Ecto neural progenitor cell (in vitro differentiated cells): ENCODE data around the gene LGALS9C.
A peak's percentile ranks its signal among the peaks of the same experiment; 100 is the strongest.
"Not testable (repeated sequence)": the region's sequence is repeated elsewhere in the genome, so short reads cannot be mapped to it uniquely, and the experiment has no call there.

ENCODE experiments used
- DNase-seq: peaks from one replicate; pipeline ENCODE4 v3.0.0-alpha.2; 2018; ENCODE audit warnings: low spot score

Gene LGALS9C

DNA sequence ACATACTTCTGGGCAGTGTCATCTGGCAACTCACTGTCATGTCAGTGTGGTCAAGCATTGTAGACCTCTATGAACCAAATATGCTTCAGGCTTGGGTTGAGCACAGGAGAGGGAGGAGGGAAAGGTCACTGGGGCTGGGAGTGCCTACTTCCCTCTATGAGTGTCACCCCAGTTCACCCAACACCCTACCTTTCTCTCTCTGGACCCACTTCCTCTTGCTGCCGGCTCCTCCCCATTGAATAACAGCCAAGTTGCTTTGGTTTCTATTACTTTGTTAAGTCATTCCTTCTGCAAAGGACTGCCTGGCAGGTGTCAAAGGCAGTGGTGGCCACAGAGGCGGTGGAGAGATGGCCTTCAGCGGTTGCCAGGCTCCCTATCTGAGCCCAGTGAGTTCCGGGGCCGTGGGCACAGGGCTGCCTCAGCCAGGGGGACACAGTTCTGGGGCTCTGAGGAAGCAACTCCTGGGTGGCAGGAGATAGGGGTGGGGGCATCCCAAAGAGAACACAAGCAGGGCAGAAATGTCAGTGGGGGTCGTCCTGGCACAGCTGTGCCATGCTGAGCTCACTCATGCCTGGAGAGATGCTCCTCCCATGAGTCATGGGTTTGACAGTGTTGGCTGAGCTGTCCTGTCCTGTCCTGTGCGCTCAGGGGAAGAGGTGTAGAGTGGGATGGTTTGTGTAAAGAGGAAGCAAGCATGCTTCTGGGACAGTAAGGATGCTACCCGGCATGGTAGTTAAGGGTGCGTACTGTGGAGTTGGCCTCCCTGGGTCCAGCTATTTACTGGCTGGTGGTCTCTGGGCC lies at the start of gene LGALS9C:
Gene LGALS9C (plus strand): TSS at position 282 of the 801 bp plus-strand sequence. CDS start 66 bp downstream, at position 348.
- DNase-seq: not testable (repeated sequence)

DNA sequence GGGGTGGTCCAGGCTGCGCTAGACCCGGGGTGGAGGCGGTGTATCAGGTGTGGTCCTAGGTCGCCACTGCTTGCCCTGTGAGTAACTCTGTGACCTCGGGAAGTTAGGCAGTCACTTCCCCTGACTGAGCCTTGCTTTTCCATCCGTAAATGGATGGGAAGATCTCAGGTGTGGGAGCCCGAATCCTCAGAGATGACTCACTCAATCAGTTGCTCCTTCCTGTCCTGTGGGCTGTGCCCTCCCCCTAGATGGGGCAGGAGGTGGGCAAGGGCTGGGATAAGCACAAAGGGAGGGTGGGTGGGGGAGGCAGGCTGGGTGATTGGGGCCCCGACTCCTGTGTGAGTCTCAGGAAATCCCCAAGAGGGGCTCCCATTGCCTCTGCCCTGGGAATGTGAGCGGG lies 44.4 kb upstream of the LGALS9C start:
- DNase-seq: not testable (repeated sequence)

DNA sequence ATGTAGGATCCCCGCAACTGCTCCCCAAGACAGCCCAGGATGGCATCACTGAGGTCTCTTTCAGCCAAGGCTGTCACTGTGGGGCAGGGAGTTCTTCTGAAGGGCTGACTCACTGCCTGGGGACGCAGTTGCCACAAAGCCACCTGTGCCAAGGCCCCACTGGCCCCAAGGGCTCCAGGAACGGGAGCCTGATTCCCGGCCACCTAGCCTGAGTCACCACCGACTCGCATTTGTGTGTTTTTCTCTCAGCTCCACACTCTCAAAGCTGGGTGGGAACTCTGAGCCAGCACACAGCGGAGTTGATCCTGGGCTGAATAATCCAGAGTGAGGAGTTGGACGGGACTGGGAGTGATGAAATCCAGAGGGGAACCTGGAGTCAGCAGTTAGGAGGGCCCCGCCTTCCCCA lies 37.1 kb upstream of the LGALS9C start:
- not testable (repeated sequence) for DNase-seq

DNA sequence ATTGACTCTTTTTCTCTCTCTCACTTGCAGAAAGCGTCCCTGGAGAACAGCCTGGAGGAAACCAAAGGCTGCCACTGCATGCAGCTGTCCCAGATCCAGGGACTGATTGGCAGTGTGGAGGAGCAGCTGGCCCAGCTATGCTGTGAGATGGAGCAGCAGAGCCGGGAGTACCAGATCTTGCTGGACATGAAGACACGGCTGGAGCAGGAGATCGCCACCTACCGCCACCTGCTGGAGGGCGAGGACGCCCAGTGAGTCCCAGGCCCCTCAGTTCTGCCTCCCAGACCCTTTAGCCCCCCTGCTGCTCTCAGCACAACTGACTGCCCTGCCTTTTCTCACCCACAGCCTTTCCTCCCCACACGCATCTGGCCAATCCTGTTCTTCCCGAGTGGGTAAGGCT lies 34.5 kb upstream of the LGALS9C start:
- DNase-seq: not testable (repeated sequence)

DNA sequence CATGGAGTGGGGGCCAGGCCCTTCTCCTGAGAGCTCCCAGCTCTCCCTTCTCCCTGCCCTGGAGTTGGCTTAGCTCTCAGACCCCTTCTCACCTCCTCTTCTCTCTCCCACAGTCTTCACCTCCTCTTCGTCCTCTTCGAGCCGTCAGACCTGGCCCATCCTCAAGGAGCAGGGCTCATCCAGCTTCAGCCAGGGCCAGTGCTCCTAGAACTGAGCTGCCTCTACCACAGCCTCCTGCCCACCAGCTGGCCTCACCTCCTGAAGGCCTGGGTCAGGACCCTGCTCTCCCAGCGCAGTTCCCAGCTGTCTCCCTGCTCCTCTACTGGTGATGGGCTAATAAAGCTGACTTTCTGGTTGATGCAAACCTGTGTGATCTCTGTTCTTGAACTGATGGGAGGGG lies 34.1 kb upstream of the LGALS9C start:
- DNase-seq: not testable (repeated sequence)

DNA sequence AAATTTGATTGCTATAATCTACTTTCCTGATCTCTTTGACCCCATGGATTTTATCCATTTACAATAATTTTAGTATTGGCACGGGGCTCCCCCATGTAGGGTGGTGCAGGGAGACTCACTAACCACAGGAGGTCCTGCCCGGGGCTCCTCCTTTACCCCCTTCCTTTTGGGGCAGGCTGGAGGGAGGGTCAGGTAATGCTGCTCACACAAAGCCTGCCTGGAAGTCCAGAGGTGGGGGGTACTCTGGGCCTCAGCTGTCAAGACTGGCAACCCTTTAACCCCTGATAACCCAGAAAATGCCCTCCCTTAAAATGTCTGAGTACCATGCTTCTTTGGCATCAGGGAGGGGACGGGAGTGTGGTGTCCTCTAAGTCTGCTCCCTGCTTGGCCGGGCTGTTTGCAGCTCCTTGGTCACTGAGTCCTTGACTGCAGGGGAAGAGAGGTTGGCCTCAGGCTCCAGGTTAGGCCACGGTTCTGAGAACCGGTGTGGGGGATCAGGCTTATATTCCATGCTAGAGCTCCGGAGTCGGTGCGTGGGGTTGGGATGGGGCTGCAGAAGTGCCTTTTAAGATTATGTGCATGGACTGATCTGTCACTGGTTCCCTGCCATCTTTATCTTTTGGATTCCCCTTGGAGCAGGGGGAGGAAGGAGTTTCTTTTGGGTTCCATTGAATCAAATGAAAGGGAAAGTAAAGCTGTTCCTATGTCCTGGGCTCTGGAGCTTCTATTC lies 28.9 kb upstream of the LGALS9C start:
- DNase-seq: peak; percentile 37

DNA sequence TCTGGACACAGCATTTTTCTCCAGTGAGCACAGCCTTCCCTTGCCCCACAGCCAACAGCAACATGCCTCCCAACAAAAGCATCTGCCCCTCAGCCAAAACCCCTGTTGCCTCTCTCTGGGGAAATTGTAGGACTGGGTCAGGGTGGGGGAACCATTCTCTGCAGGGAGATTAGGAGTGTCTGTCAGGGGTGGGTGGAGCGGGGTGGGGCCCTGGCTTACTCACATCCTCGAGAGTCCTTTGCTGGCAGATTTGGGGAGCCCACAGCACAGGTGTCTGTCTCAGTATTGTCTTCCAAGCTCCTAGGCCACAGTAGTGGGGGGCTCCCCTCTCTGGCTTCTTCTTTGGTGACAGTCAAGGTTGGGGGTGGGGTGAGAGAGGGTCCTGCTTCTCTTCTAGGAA lies 28.3 kb upstream of the LGALS9C start:
- not testable (repeated sequence) for DNase-seq

DNA sequence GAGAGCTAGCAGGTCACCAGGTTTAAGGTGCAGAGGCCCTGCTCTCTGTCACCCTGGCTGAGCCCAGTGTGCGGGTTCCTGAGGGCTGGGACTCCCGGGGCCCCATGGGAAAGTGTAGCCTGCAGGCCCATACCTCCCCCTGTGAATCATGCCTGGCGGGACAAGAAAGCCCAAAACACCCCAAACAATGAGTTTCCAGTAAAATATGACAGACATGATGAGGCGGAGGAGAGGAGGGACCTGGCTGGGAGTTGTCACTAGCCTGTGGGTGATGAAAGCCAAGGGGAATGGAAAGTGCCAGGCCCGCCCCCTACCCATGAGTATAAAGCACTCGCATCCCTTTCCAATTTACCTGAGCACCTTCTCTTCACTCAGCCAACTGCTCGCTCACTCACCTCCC lies 26.8 kb upstream of the LGALS9C start:
- not testable (repeated sequence) for DNase-seq

DNA sequence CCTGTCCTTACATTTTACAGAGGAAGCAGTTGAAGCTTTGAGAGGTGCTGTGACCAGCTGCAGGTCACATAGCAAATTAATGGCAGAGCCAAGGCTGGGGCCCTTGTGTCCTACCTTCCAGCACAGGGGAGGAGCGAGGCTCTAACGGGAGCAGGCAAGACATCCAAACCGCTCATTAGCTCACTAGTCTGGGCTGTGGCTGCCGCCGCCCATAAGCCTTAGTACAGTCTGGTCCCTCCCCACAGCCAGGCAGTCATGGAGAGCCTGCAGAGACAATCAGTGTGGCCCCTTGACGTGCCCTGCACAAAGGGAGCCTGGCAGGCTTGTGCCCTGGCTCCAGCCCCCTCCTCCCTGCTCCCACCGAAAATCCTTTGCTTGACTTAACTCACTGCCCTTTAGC lies 25.6 kb upstream of the LGALS9C start:
- DNase-seq: not testable (repeated sequence)

DNA sequence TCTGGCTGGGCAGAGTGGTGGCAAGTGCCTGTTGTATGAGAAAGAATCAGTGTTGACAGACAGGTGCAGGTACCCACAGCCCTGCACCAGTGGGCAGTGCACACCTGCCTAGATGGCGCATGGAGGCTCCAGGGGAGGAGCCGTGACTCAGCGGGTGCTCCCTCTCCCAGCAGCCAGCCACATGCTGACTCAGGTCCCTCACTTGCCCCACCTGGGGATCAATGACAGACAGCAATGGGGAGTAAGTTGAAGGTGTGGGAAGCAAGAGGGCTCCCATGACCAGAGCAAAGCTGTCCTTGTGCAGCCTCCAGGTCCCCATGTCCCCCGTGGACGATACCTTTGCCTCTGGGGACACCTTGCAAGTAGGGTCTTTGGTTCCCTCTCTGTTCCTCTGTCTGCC lies 24.6 kb upstream of the LGALS9C start:
- not testable (repeated sequence) for DNase-seq

DNA sequence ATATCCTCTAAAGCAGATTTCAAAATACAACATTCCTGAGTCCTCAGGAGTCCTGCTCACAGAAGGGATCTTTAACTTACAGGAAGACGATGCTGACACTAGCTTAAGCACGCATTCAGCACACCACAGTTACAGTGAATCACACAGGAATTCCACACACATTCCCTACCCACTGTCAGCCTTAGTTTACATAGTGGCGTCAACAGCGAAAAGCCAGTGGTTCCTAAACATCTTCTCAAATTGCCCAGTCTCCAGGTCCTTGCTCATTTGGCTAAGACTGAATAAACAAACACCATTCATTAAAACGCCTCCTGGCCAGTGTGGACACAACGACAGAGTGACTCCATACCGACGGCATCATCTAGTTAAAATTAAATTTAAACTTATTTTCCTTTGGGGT lies 17.6 kb upstream of the LGALS9C start:
- DNase-seq: not testable (repeated sequence)

DNA sequence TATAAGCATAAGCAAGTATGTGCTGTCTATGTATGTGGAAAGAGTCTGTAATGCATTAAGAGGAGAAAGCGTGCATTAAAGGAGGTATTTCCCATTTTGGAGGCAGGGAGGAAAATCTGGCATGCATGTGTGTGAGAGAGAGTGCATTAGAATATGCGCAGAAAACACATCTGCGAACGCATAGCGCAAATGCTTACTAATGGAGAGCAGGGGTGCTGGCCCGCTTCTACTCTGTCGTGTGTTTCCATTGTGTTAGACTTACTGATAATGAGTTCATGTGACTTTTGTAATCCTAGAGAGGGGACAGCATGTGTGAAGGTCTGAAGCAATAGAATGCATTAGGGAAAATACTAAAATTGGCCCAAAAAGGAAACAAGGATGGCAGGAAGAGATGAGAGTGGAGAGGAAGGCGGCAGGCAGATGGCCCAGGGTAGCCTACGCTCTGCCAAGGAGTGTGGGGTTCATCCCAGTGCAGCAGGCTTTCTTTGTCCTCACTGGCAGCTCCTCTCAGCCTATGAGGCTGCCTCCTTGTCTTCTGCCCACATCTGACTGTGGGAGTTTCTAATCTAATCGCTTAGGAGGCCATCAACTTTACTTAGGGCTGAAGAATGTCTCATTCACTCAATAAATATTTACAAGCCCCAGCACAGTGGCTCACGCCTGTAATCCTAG lies 12.6 kb upstream of the LGALS9C start:
- not testable (repeated sequence) for DNase-seq

DNA sequence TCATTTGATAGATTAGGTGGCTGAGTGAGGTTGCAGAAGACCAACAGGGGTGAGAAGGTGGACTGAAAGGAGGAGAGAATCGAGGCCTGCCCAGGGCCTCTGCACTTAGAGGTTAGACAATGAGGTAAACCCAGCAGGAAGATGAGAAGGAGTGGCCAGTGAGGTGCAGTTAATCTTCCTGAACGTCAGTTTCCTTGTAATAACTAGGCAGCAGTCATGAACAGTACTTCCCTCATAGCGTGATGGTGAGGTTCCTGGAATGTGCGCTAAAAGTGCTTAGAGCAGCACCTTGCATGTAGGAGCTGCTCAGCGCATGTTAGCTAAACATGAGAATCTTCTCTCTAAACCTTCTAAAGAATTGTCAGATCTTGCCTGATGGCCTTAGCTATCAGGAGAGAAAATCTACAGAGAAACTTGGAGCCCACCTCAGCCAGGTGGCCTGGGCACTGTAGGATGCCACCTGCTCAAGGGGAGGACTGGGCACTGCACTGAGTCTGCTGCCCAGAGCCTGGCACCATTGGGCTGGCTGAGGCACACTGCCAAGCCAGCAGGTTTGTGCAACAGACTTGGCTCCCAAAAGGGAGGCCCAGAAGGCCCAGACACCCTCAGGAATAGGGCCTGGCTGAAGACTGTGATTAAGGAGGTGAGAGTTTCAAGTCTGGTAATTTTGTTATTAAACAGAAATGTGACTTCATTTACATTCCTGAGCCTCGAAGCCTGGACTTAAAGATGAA lies 10.2 kb upstream of the LGALS9C start:
- not testable (repeated sequence) for DNase-seq

DNA sequence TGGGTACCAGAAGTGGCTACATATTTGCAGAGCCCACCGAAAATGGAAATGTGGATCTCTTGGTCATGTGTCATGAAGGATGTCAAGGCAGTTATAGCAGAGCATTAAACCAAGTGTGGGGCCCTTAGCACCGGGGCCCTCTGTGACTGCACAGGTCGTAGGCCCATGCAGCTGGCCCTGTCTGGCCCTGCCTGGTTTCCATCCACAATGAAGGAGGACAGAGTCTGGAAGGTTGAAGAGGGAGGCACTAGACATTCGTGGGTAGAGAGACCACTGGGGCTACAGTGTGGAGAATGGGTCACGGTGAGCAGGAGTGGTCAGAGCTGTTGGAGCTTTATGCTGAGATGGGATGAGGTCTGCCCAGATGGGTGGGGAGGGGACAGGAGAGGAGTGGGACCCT lies 9.6 kb upstream of the LGALS9C start:
- DNase-seq: not testable (repeated sequence)

DNA sequence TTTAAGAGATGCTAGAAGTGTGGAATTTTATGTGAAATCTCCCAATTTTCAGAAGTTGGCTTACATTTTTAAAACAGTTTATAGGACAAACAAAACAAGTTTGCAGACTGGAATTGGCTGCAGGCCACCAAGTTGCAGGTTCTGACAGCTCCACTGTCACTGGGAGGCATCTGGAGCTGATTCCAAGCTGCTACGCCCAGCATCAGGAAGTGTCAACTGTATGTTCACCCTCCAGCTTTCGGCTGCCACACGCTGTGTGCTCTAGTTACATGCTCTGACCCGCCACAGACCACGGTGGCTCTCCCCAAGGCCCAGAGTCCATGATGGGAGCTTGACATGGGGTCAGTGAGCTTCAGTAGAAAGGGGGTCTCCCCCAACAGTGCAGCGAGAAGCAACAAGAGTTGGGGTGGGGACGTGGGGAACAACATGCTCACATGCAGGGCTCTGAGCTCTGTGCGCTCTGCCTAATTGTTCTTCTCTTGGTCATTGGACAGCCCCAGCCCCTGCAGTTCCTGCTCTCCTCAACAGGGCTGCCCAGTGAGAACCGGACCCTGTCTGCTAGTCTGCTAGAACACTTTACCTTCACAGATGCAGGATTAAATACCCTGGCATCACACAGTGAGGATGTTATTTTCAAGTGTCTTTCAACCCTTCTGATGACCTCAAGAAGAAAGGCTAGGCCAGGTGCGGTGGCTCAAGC lies 8.0 kb upstream of the LGALS9C start:
- DNase-seq: not testable (repeated sequence)

DNA sequence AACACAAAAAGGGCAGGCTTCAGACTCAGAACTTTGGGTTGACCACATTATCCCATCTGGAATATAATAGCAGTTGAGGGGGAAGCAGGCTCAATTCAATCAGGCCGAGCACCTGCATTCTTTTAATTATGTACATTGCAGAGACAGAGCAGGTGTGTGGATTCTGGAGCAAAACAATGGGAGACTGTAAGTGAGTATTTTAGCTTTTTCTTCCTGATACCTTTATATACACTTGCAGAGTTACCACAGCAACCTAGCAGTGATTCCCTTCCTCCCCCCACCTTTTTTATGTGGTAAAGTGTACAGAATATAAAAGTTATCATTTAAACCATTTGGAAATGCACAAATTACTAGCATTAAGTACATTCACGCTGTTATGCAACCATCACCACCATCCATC lies 6.8 kb upstream of the LGALS9C start:
- DNase-seq: not testable (repeated sequence)

DNA sequence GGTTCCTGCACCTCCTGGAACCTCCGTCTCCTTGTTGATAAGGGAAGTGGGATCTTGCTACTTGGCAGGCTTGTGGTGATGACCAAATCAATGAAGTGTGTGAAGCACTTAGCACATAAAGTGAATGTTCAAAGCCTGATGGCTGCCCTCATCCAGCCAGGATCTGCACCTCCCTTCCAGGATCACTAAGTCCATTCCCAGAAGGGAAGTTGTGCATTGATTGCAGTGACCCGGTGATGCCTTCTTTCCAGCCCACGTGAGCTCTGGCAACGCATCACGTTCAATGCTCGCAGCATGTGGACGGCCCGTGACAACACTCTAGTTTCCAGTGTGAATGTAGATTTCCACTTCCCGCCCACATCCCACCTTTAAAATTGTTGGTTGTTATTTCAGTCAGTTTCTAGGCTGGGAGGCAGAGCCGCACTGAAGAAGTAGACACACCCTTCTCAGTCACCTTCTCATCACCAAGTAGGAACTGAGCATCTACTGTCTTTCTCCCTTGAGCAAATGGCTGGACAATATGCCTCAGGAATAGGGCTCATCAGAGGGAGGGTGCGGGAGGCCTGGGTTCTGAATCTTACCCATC lies 6.2 kb upstream of the LGALS9C start:
- DNase-seq: not testable (repeated sequence)

DNA sequence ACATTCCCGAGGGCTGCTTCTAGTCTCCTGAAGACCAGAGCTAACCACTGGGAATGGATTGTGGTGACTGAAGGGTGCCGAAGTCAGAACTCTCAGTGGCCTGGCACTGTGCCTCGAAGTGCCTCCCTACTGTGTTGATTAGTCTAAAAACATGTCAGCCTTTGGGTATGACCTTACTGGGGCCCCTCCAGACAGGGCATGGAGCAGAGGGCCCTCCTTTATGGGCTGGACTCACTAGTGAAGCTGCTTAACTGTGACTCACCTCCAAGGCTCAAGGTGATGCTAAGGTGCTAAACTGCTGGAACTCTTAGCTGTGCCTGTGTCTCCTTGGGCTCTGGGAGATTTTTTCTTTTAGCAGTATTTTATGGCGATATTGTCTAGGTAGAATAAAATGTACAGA lies 2.6 kb upstream of the LGALS9C start:
- DNase-seq: not testable (repeated sequence)

DNA sequence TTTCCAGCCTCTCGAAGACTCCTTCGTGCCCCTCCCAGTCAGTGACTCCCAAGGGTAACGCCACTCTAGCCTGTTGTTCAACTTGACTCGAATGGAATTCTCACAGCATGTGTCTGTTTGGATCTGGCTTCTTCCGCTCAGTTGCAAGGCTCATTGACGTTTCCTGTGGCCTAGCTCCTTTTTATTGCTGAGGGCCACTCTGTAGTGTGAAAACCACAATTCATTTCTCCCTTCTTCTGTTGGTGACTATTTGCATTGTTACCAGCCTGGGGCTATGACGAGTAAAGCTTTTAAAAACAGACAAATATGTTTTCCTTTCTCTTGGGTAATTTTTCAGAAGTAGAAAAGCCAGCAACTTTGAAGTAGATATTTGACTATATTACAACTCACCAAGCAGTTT lies 1.8 kb upstream of the LGALS9C start:
- not testable (repeated sequence) for DNase-seq

DNA sequence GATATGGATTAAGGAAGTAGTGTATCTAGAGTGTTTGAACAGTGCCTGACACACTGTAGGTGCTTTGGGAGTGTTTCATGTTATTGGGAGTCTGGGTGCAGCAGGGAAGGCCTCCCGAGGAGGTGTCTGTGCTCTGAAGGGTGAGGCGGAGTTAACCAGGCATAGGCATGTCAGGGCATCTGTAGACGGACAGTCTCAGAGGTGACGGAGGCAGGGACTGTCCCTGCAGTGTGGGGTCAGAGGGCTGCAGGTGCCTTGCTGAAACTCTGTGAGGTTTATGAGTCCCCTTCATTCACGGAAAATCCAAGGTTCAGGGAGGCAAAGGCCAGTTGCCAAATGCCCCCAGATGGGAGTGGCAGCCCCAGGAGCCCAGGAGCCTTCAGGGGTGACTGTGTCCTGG lies 778 bp downstream of the LGALS9C start:
- not testable (repeated sequence) for DNase-seq

DNA sequence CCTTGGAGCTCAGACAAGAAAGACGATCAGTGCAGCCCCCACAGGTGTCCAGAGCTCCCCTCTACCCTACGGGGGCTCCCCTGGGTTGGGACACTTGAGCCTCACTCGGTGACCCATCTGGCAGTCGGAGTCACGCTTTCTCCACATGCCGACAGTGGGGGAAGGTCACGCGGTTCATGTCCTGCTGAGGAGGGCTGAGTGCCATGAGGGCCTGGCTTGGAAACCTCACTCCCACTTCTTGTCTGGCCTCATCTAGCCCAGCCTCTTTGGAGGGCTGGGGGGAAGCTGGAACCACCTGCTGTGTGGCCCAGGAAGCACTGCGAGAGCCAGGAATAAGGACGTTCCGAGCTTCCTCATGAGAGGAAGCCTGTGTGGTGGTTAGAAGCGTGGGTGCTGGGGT lies 1.8 kb downstream of the LGALS9C start:
- not testable (repeated sequence) for DNase-seq
